HEK293 (cell line): Measurements from ENCODE around the gene ZNF335.

Experiments used
- ATF2 ChIP-seq: fragments of 450-650 bp; formaldehyde crosslinking; IDR thresholded peaks from 2 replicates; pipeline ENCODE4 v1.5.1; 2016; ENCODE audit warnings: missing biosample characterization, missing genetic modification characterization, low read depth
- CTCF ChIP-seq: fragments of 450-650 bp; formaldehyde crosslinking; IDR thresholded peaks from 2 replicates; pipeline ENCODE4 v1.5.1; 2016; ENCODE audit warnings: missing biosample characterization, missing genetic modification characterization
- KLF16 ChIP-seq: fragments of 450-650 bp; formaldehyde crosslinking; IDR thresholded peaks from 2 replicates; pipeline ENCODE4 v1.5.1; 2017; ENCODE audit warnings: missing biosample characterization, missing genetic modification characterization
- ZBTB17 ChIP-seq: fragments of 450-650 bp; formaldehyde crosslinking; IDR thresholded peaks from 2 replicates; pipeline ENCODE4 v1.5.1; 2016; ENCODE audit warnings: missing biosample characterization, missing genetic modification characterization
- ZBTB26 ChIP-seq: fragments of 450-650 bp; formaldehyde crosslinking; optimal IDR thresholded peaks from 2 replicates; pipeline ENCODE3; 2016; ENCODE audit warnings: missing biosample characterization, mild to moderate bottlenecking, missing genetic modification characterization
- ZNF280C ChIP-seq: fragments of 450-650 bp; formaldehyde crosslinking; IDR thresholded peaks from 2 replicates; pipeline ENCODE4 v1.5.1; 2016; ENCODE audit warnings: missing biosample characterization, missing genetic modification characterization
- ZNF280D ChIP-seq: fragments of 450-650 bp; formaldehyde crosslinking; IDR thresholded peaks from 2 replicates; pipeline ENCODE4 v1.5.1; 2016; ENCODE audit warnings: missing biosample characterization, missing genetic modification characterization
- ZNF48 ChIP-seq: fragments of 450-650 bp; formaldehyde crosslinking; IDR thresholded peaks from 2 replicates; pipeline ENCODE4 v1.5.1; 2016; ENCODE audit warnings: missing biosample characterization, missing genetic modification characterization
- ZNF518A ChIP-seq: fragments of 450-650 bp; formaldehyde crosslinking; conservative IDR thresholded peaks from 2 replicates; pipeline ENCODE4 v1.5.1; 2016; ENCODE audit warnings: low read depth, missing biosample characterization, missing genetic modification characterization
- ZNF660 ChIP-seq: fragments of 450-650 bp; IDR thresholded peaks from 2 replicates; pipeline ENCODE4 v1.5.1; 2018; ENCODE audit warnings: missing biosample characterization, mild to moderate bottlenecking, missing genetic modification characterization
- ZNF792 ChIP-seq: fragments of 450-650 bp; formaldehyde crosslinking; IDR thresholded peaks from 2 replicates; pipeline ENCODE4 v1.5.1; 2016; ENCODE audit warnings: missing biosample characterization, missing genetic modification characterization

- TF ChIP-seq ZBTB17 (tag by site-specific recombination) = no peak
- TF ChIP-seq CTCF (tag by site-specific recombination) = no peak
- TF ChIP-seq ZNF280D (tag by site-specific recombination) = no peak
- no peak for TF ChIP-seq ATF2 (tag by site-specific recombination)
- no peak for TF ChIP-seq KLF16 (tag by site-specific recombination)
- no peak for TF ChIP-seq ZNF48 (tag by site-specific recombination)
- TF ChIP-seq ZNF280C (tag by site-specific recombination) = no peak
- TF ChIP-seq ZNF792 (tag by site-specific recombination) = no peak
- no peak for TF ChIP-seq ZNF518A
- TF ChIP-seq ZNF660 (tag by site-specific recombination) = no peak
- TF ChIP-seq ZBTB26 = no peak
These were observed 24.7 kb downstream of the ZNF335 start for GRCh38 chr20:45947110-45947866.
